ENCODE data around the gene COL10A1.

DNA sequence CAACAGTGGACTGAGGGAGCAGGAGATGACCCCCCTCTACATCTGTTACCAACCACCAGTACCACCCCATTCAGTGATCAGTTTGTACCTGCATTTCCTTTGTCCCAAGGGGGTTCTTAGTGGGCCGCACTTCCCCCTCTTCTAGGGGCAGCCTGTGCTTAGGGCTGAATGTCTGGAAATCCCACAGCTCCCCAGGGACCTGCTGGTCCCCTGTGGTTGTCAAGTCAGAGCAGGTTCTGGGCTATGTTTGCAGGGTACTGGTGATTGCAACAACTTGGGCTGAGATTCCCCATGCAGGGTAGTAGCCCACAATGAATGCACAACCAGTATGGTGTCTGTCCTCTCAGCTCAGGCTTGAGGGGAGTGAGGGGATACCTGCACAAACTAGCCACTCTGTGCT, 39.7 kb upstream of the COL10A1 start:
- TF ChIP-seq, protein P1, sequence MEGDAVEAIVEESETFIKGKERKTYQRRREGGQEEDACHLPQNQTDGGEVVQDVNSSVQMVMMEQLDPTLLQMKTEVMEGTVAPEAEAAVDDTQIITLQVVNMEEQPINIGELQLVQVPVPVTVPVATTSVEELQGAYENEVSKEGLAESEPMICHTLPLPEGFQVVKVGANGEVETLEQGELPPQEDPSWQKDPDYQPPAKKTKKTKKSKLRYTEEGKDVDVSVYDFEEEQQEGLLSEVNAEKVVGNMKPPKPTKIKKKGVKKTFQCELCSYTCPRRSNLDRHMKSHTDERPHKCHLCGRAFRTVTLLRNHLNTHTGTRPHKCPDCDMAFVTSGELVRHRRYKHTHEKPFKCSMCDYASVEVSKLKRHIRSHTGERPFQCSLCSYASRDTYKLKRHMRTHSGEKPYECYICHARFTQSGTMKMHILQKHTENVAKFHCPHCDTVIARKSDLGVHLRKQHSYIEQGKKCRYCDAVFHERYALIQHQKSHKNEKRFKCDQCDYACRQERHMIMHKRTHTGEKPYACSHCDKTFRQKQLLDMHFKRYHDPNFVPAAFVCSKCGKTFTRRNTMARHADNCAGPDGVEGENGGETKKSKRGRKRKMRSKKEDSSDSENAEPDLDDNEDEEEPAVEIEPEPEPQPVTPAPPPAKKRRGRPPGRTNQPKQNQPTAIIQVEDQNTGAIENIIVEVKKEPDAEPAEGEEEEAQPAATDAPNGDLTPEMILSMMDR (conservative IDR thresholded peaks at IDR 0.05 in 1 of 2, IDR thresholded peaks at IDR 0.05 in 1 of 2; ENCODE audit: extremely low read depth in 1 of 2, insufficient read depth in 1 of 2, low read depth in 1 of 2, low read length in 2 of 2): no peak
- TF ChIP-seq EZH2 (IDR thresholded peaks at IDR 0.05; ENCODE audit: borderline replicate concordance, low read length): no peak
